Motor neuron (in vitro differentiated cells): Measurements from ENCODE around the gene TCIRG1. TPM values are rescaled to one million over a fixed set of nuclear protein-coding genes. Genes with fewer than 3 reads are reported as not detected.

Experiments
- ATAC-seq, 8 experiments: fragments of 200-7000 bp; cut with Tn5 transposase; replicated peaks in 6 of 8; 2 replicates each; pipeline ENCODE4 v1.8.0; 2021; ENCODE audit warnings: mild to moderate bottlenecking in 8 of 8, moderate library complexity in 8 of 8
- H3K27ac ChIP-seq, 2 donors: fragments of 250-450 bp; sonication (Bioruptor Pico); 2 replicates each; pipeline ENCODE4 v1.9.0; 2021; ENCODE audit warnings: antibody characterized with exemption in 2 of 2, mild to moderate bottlenecking in 2 of 2, moderate library complexity in 1 of 2
- H3K4me1 ChIP-seq, 2 donors: fragments of 250-450 bp; sonication (Bioruptor Pico); replicated peaks in 1 of 2; 2 replicates each; pipeline ENCODE4 v1.6.1; 2021; ENCODE audit warnings: antibody characterized with exemption in 2 of 2, mild to moderate bottlenecking in 2 of 2, moderate library complexity in 1 of 2
- H3K4me3 ChIP-seq, 5 donors: fragments of 250-450 bp; sonication (Bioruptor Pico); 2 replicates each; pipeline ENCODE4 v1.9.0; 2021; ENCODE audit warnings: antibody characterized with exemption in 5 of 5, mild to moderate bottlenecking in 5 of 5, moderate library complexity in 4 of 5
- WGBS, 10 experiments: fragments of 450-650 bp; shearing (Covaris generic); methylation state at CpG; one replicate each; pipeline ENCODE4 v1.0.0; 2022; 5-methylcytosine and 5-hydroxymethylcytosine counted together
- in situ Hi-C, 9 experiments: fragments of 400-800 bp; cut with MboI; loops; one replicate each; pipeline ENCODE4 v1.15.0; 2021; ENCODE audit warnings: low sequenced_read_pairs in 9 of 9, low pct_unique_long_range_greater_than_20kb in 2 of 9; ENCODE audit not compliant: unreplicated experiment in 9 of 9
- total RNA-seq, 8 experiments: library from RNA; unstranded; fragments of 300-600 nt; gene quantifications; 2 replicates each; pipeline versions ENCODE4 v1.2.3 to v1.2.4, GENCODE V29; 2022

Gene TCIRG1
- total RNA-seq, 8 experiments from 2014 or later: 1.2 to 56.5 (median 4.4) TPM

DNA sequence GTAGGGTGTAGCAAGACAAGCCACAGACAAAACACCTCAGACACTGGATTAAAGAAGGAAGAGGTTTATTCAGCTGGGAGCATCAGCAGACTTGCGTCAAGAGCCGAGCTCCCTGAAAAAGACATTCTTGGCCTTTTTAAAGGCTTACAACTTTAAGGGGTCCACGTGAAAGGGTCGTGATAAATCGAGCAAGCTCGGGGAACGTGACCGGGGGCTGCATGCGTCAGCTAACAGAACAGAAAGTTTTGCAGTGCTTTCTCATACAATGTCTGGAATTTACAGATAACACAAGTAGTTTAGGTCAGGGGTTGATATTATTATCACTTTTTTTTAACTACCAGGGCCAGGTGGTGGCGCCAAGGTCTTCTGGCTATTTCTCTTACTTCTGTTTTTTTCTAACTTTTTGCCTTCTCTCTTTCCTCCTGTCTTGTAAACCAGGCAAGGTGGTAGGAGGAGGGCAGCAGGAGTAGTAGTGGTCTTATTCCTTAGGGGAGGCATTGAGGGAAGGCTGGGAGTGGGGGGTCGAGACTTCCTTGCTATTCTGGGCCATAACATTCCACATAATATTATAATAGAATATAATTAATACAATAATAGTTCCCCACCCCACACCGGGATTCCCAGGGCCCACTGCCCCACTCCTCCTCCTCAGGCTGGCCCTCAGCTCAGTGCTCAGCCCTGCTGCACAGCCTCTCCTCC, 29.3 kb upstream of the TCIRG1 start:
- 33 to 93% (median 74%) methylated on average over 3 to 12 of the region's 12 CpGs for WGBS, 10 experiments
- no peak for ATAC-seq
- Histone ChIP-seq H3K4me3 (no peak overlapping the region), H3K4me1 (peaks cover 22 to 29% of the 10 kb centered on the region in 2 donors), H3K27ac (no peak overlapping the region)
- in situ Hi-C loops: no loop called here

DNA sequence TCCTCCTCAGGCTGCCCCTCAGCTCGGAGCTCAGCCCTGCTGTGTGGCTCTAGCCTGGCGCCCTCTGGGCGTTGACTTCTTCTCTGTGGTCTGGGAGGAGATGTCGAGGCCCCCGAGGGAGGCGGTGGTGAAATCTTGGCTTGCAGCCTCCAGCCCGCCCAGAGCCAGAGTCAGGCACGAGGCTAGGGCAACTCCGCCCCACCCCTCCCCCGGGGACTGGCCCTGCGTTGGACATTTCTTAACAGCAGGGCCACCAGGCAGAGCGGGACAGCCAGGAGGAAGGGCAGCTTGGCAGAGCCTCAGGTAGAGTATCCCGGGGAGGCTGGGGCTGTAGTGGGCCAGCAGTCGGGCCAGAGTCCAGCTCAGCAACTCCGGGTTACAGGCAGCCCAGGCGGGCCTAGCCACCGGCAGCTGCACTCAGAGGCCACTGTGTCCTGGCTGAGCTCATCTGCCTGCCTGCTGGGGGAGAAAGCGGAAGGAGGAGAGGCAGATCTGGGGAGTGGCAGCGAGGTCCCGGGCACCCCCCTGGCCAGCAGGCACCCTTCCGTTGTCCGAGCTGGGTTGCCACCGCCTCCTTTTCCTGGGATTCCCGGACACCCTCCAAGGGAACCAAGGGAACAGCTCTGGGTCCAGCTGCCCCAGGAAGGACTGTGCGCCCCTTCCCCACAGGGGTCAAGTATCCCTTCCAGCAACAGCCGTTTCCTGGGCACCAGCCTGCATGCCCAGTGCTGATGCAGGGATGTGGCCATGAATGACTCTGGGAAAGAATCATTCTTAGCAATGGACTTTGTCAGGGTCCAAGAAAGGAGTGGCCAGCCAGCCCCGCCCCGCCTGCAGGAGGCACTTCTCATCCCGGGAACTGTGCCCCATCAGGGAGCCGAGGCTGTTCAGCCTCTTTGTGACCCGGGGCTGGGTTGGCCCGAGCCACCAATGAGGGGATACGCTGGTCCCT, 28.5 kb upstream of the TCIRG1 start, which contains the start of gene ALDH3B1:
ALDH3B1 (plus strand) TSS at position 238 of the 952 bp plus-strand sequence. CDS start 4,971 bp downstream, outside the sequence.
- peak; percentile 65 to 92 (median 71) for ATAC-seq
- H3K4me3 ChIP-seq: no peak within 1 kb of the TSS
- in situ Hi-C loops: no loop called here
- 4 to 38% (median 13%) methylated on average over 4 to 8 of the region's 33 CpGs; no CpG with 5 or more reads in 5 of the 10 experiments for WGBS, 10 experiments
- H3K4me1 ChIP-seq: peaks cover 22 to 29% of the 10 kb centered on the region in 2 donors
- peak within 1 kb of the TSS in 1 of 2 donors; percentile 49 for H3K27ac ChIP-seq

DNA sequence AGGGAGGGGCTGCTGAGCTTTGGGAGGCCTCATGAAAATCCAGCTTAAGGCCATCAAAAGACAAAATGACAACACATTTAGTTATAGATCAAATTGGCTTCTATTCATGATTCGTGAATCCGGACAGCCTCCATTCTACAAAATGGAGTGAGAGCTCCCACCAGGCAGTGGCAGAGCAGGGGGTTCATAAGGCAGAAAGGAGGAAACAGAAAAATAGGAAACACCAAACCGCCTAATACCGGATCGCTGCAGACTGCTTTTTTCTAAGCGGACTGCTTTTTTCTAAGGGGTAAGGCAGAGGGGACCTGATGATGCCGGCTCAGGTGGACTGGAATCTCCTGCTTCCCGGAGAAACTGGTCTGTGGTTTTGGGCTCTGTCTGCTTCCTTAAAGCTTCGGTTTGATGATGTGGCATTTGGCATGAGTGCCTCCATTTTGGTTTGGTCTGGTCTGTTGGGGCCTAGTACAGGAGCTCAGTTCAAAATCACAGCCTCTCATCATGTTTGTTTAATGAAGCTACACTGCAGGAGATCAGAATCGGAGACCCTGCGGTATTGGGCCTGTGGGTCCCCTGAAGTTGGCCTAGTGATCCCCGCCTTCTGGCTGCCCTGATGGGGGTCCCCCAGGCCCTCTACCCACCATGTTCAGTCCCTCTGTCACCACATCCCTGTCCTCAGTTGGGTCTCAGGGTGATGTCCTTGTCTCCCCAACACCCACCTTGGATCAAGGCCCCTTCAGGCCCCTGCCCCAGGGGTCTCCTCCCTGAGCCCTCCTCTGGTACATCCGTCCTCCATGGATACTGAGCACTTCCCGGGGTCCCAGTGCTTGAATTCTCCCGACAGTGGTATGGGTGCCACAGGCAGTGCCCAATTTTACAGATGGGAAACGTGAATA, 27.5 kb upstream of the TCIRG1 start:
- in situ Hi-C loops: no loop called here
- 0 to 100% (median 71%) methylated on average over 1 to 7 of the region's 16 CpGs for WGBS, 10 experiments
- H3K4me3 ChIP-seq: no peak overlapping the region
- peak in 2 of 8 experiments; percentile 3 to 10 for ATAC-seq
- peak overlapping the region in 1 of 2 donors; percentile 49 for H3K27ac ChIP-seq
- H3K4me1 ChIP-seq: peaks cover 22 to 29% of the 10 kb centered on the region in 2 donors

DNA sequence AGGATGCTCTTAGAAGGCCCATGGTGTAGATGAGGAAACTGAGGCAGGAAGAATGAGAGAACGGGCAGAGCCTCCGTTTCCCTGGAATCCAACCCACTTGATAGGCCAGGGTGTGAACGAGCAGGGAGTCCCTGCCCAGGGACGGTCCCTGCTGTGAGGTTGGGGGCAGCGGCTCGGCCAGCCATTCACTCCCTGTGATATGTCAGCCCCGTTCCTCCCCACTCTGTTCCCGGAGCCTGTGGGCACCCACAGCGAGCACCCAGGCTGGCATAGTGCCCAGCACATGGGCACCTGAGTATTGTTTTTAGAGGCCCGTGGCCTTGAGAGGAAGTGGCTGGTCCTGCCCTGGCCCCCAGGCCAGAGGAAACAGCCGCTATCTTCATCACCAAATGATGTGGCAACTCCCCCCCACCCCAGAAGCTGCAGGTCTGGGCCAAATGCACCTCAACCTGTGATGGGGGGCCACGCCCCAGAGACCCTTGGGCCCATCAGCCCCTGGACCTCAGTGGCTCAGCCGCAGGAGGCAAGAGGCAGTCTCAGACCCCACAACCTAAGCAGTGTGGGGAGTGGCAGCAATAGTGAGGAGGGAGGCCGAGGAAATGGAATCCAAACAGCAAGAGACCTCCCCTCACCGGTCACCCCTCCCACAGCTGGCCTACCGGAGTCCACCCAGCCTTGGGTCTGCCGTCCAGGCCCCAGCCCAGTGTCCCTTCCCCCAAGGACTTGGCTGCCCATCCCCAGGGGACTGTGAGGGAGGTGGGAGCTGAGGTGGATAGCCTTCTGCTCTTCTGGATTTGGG, 26.6 kb upstream of the TCIRG1 start:
- H3K4me1 ChIP-seq: peaks cover 29 to 38% of the 10 kb centered on the region in 2 donors
- in situ Hi-C loops: no loop called here
- no peak for ATAC-seq
- WGBS, 10 experiments: 86% methylated on average over 3 of the region's 17 CpGs; no CpG with 5 or more reads in 9 of the 10 experiments
- no peak overlapping the region for H3K27ac ChIP-seq
- H3K4me3 ChIP-seq: no peak overlapping the region

DNA sequence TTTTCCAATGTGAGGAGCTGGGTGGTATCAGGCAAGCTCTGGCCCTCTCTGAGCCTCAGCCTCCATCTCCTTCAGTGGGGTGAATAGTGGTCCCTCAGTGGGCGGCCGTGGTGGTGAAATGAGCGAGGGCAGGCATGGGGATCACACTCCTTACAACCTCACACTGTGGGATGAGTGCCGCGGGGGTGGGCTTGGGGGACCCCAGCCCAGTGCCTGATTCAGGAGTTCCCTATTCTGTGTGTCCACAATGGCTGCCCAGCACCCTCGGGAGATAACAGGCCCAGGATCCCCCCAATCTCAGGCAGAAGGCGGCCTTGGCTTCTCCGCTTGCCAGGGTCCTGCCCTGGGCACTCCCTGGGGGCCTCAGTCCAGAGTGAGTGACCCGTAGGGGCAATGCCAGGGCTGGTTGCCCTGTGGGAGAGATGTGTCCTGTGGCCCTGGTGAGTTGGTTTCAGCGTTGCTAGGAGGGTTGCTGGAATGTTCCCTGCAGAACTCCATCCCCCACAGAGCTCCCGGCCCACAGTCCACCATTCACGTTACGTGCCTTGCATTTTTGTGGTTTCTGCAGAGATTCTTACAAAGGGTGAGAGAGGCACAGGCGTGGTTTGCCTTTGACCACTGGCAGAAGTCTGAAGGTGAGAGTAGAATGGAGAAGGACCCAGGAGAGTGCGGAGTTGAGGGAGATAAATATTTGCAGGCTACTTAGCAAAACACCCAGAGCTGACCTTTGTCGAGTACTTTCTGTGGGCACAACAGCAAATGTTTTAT, 25.8 kb upstream of the TCIRG1 start:
- 6 to 94% (median 58%) methylated on average over 1 to 5 of the region's 16 CpGs; no CpG with 5 or more reads in 3 of the 10 experiments for WGBS, 10 experiments
- in situ Hi-C loops: no loop called here

DNA sequence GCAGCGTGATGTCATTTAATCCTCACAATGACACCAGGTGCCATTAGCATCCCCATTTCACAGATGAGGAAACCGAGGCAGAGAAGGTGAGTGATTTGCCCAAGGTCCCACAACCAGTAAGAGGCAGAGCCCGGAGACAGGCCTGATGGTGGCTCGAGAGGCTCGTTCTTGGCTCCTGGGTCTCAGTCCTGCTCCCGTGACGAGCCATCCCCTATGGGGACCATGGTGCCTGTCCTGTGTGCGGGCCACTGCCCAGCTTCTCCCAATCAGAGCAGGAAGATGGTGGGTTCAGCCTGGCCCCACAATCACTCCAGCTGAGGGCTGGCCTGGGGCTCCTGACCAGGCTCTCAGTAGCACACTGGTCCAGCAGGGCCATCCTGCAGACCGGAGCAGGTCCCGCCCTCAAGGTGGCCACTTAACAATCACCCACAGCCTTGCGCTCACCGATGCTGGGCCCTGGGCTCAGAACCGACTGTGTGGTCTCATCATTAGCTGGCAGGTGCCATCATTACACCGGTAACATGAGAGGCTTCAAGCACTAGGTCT, 25.1 kb upstream of the TCIRG1 start:
- in situ Hi-C loops: no loop called here
- Histone ChIP-seq H3K4me1 (peaks cover 29 to 47% of the 10 kb centered on the region in 2 donors), H3K27ac (no peak overlapping the region), H3K4me3 (no peak overlapping the region)
- no peak for ATAC-seq
- WGBS, 10 experiments: 80 to 100% (median 100%) methylated on average over 2 to 10 of the region's 14 CpGs; no CpG with 5 or more reads in 3 of the 10 experiments

More for the DNA sequence above, 25.8 kb upstream of the TCIRG1 start:
- Histone ChIP-seq H3K27ac (peak overlapping the region in 1 of 2 donors; percentile 54), H3K4me3 (no peak overlapping the region), H3K4me1 (peaks cover 29 to 45% of the 10 kb centered on the region in 2 donors)
- ATAC-seq: peak in 7 of 8 experiments; percentile 3 to 55 (median 16)

DNA sequence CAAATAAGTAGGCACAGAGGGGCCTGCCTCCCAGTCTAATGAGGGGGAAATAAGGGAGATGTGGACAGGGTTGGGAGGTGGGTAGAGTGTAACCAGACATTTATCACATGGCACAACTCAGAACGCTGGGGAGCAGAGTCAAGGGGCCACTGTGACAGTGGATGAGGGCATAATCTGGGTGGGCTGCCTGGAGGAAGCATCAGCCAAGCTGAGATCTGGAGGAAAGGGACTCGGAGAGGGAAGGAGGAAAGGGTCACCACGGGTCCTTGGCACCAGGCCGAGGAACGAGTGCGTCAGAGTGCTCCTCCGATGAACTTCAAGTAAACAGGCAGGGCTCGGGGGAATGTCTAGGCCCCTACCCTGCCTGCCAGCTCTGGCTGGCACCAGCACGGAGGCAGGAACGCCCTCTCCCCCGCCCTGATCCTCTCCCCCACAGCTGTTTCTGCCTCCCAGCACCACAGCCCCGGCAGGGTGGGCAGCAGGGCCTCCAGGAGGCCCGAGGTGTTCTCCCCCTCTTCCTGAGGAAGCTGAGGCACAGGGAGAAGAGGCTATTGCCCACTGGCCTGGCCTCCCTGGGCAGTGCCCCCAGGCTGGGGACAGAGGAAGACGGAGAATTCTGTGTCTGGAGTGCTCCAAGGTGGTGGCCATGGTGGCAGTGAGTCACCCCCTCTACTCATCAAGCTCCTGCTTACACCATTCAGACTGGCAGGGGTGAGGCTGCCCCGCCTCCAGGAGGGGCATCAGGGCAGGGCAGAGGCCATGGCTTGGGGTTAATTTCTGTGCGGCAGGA, 24.5 kb upstream of the TCIRG1 start:
- no peak overlapping the region for H3K27ac ChIP-seq
- in situ Hi-C loops: no loop called here
- WGBS, 10 experiments: 0 to 100% (median 81%) methylated on average over 1 to 2 of the region's 16 CpGs; no CpG with 5 or more reads in 6 of the 10 experiments
- peaks cover 29 to 47% of the 10 kb centered on the region in 2 donors for H3K4me1 ChIP-seq
- H3K4me3 ChIP-seq: no peak overlapping the region
- no peak for ATAC-seq

DNA sequence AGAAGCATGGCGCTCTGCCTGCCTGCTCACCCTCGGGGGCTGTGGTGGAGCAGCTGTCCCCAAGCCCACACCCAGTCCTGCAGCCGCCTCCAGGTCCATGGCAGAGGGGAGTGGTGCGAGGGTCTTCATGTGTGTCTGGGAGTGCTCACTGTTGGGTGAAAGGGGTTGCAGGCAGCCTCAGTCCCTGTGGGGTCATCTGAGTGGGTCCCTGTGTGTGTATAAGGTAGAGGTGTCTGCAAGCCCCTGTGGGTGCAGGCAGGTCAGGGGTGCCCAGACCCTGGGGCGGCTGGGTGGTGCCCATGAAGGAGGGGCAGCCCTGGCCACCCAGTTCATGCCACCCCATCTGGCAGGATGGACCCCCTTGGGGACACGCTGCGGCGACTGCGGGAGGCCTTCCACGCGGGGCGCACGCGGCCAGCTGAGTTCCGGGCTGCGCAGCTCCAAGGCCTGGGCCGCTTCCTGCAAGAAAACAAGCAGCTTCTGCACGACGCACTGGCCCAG, 23.8 kb upstream of the TCIRG1 start:
- in situ Hi-C loops: no loop called here
- Histone ChIP-seq H3K4me1 (peaks cover 24 to 43% of the 10 kb centered on the region in 2 donors), H3K27ac (no peak overlapping the region), H3K4me3 (no peak overlapping the region)
- no peak for ATAC-seq
- 67 to 100% methylated on average over 1 to 2 of the region's 19 CpGs; no CpG with 5 or more reads in 8 of the 10 experiments for WGBS, 10 experiments

DNA sequence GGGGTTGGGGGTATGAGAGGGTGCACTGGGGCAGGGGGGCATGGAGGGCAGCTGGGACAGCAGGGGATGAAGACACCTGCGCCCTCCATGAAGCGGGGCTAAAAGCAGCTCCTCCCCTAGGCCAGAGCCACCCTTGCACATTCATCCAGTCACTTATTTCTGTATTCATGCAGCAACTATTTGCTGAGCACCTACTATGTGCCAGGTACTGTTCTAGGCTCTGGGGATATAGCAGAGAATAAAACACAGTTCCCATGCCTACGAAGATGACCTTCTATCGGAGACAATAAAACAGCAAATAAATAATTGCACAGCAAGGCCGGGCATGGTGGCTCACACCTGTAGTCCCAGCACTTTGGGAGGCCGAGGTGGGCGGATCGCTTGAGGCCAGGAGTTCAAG, 23.4 kb upstream of the TCIRG1 start:
- peaks cover 20 to 38% of the 10 kb centered on the region in 2 donors for H3K4me1 ChIP-seq
- in situ Hi-C loops: no loop called here
- H3K4me3 ChIP-seq: no peak overlapping the region
- WGBS, 10 experiments: 76 to 100% (median 100%) methylated on average over 1 to 4 of the region's 8 CpGs; no CpG with 5 or more reads in 4 of the 10 experiments
- H3K27ac ChIP-seq: no peak overlapping the region
- no peak for ATAC-seq

DNA sequence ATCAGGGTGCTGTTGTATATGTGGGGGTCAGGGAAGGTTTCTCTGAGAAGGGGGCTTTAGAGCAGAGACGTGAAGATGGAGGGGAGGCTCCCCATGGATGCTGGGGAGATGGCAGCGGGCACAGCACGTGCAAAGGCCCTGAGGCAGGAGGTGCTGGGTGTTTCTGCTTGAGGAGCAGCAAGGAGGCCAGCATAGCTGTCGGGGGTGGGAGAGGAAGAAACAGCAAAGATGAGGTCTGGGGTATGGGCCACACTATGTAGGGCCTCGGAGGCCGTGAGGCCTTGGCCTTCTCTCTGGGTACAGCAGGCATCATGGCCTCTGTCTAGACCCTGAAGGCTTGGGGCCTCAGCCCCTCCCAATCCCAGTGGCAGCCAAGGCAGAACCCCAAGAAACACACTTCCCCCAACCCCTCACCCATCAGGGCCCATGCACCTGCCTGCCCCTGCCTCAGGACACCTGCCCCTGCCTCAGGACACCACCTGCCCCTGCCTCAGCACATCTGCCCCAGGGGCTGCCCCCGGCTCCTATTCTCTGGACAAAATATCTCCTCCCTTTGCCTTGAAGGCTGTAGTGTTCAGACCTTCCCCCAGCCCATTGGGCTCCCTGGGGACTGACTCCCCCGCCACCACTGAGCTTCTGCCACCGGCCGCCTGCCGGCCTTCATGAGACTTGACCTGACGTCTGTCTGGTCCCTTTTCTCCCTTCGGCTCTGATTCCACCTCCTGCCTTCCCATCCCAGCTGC, 22.5 kb upstream of the TCIRG1 start:
- WGBS, 10 experiments: 17 to 100% (median 80%) methylated on average over 1 to 7 of the region's 13 CpGs; no CpG with 5 or more reads in 4 of the 10 experiments
- ATAC-seq: no peak
- in situ Hi-C loops: no loop called here
- H3K4me3 ChIP-seq: no peak overlapping the region
- peaks cover 20 to 37% of the 10 kb centered on the region in 2 donors for H3K4me1 ChIP-seq
- H3K27ac ChIP-seq: peak overlapping the region in 1 of 2 donors; percentile 19
